K562 (cell line): ENCODE measurements around the gene MTMR6. TPM values are rescaled to one million over a fixed set of nuclear protein-coding genes. Genes with fewer than 3 reads are reported as not detected.

Source experiments
- ATAC-seq: fragments of 200-7000 bp; cut with Tn5 transposase; 3 replicates; pipeline ENCODE4 v1.9.1; 2020; ENCODE audit warnings: moderate library complexity
- BruUV-seq: library from RNA; stranded (reverse); fragments of 400-500 nt; replicated peaks from 2 replicates; lab custom pipeline; 2021; lab: Mats Ljungman, UMichigan
- CTCF ChIA-PET: fragments of 300-600 bp; formaldehyde crosslinking; extraction: SDS; loops from one replicate; lab custom pipeline; 2021; ENCODE audit warnings: low intra/inter-chr PET ratio; lab: Yijun Ruan, JAX
- POLR2A ChIA-PET: fragments of 300-600, 350-650 bp; sonication (Branson Sonifier 250); formaldehyde crosslinking; extraction: SDS; loops from one replicate; lab custom pipeline; 2021; ENCODE audit warnings: antibody characterized with exemption, inconsistent platforms; lab: Yijun Ruan, JAX
- DNase-seq, 4 experiments: peaks; one replicate each; pipeline versions ENCODE4 v3.0.0 to v3.0.0-alpha.2; 2011 to 2018; ENCODE audit warnings: low spot score in 3 of 4, mixed read lengths in 3 of 4; ENCODE audit errors: extremely low read depth in 1 of 4
- FAIRE-seq: peaks from 2 replicates; lab custom pipeline; 2011; peaks lifted over from hg19 to GRCh38; lab: Jason Lieb, UNC
- H2AFZ ChIP-seq: 2 replicates; pipeline ENCODE4 v1.6.0; 2011; ENCODE audit warnings: low read depth, low read length, control low read depth, inconsistent platforms
- H3K27ac ChIP-seq: fragments of 200-600 bp; 3 replicates; pipeline ENCODE4 v1.8.0; 2011; ENCODE audit warnings: low read depth, mild to moderate bottlenecking, control low read depth, inconsistent platforms, low read length, moderate library complexity, mixed read lengths; ENCODE audit errors: extremely low read depth
- H3K27me3 ChIP-seq, 2 experiments: fragments of 300-600 bp in 1 of 2; 2 replicates in 1 of 2; 3 replicates in 1 of 2; pipeline versions ENCODE4 v1.6.0 to v1.8.0; 2011; ENCODE audit warnings: inconsistent platforms in 2 of 2, low read length in 2 of 2, mild to moderate bottlenecking in 1 of 2, mixed read lengths in 1 of 2, moderate library complexity in 1 of 2; ENCODE audit not compliant: control insufficient read depth in 2 of 2, insufficient read depth in 2 of 2
- H3K36me3 ChIP-seq: fragments of 300-600 bp; 3 replicates; pipeline ENCODE4 v1.8.0; 2011; ENCODE audit warnings: mild to moderate bottlenecking, low read length, inconsistent platforms; ENCODE audit not compliant: control insufficient read depth, insufficient read depth
- H3K4me1 ChIP-seq, 2 experiments: fragments of 200-600 bp in 1 of 2; replicated peaks in 1 of 2; 2 replicates in 1 of 2; 3 replicates in 1 of 2; pipeline versions ENCODE4 v1.5.1 to v1.8.0; 2011; ENCODE audit warnings: inconsistent platforms in 2 of 2, low read length in 2 of 2, mild to moderate bottlenecking in 1 of 2, mixed read lengths in 1 of 2, moderate library complexity in 1 of 2; ENCODE audit not compliant: control insufficient read depth in 2 of 2, insufficient read depth in 2 of 2
- H3K4me2 ChIP-seq: 2 replicates; pipeline ENCODE4 v1.6.1; 2011; ENCODE audit warnings: low read length, control low read depth, inconsistent platforms, mixed read lengths; ENCODE audit not compliant: insufficient read depth
- H3K4me3 ChIP-seq: fragments of 200-600 bp; sonication (generic), shearing (Covaris generic); 2 replicates; pipeline ENCODE4 v1.5.1; 2016; ENCODE audit warnings: control low read depth, inconsistent platforms
- H3K79me2 ChIP-seq: fragments of 200-600 bp; 3 replicates; pipeline ENCODE4 v1.8.0; 2011; ENCODE audit warnings: low read length, inconsistent platforms; ENCODE audit not compliant: control insufficient read depth, insufficient read depth
- H3K9ac ChIP-seq, 2 experiments: 2 replicates each; pipeline versions ENCODE4 v1.6.0 to v1.6.1; 2011; ENCODE audit warnings: low read depth in 2 of 2, low read length in 2 of 2, control low read depth in 1 of 2, inconsistent platforms in 1 of 2, mild to moderate bottlenecking in 1 of 2, mixed read lengths in 1 of 2; ENCODE audit not compliant: insufficient read depth in 1 of 2
- H3K9me1 ChIP-seq: one replicate; pipeline ENCODE4 v1.6.0; 2011; ENCODE audit warnings: inconsistent platforms, mild to moderate bottlenecking, low read length, moderate library complexity; ENCODE audit not compliant: control insufficient read depth, insufficient read depth
- H3K9me3 ChIP-seq: replicated peaks from 2 replicates; pipeline ENCODE4 v1.5.1; 2011; ENCODE audit warnings: low read depth, low read length, inconsistent platforms; ENCODE audit not compliant: control insufficient read depth, insufficient read depth
- H4K20me1 ChIP-seq: replicated peaks from 2 replicates; pipeline ENCODE4 v1.6.1; 2011; ENCODE audit warnings: low read length, inconsistent platforms, mixed read lengths; ENCODE audit not compliant: control insufficient read depth, insufficient read depth
- ARID1B ChIP-seq: fragments of 450-650 bp; IDR thresholded peaks from 2 replicates; pipeline ENCODE4 v1.6.1; 2016; ENCODE audit warnings: antibody characterized with exemption, mild to moderate bottlenecking, inconsistent platforms
- CHD7 ChIP-seq: fragments of 200-600 bp; sonication (generic); IDR thresholded peaks from one replicate; pipeline ENCODE4 v1.6.1; 2012; ENCODE audit warnings: mild to moderate bottlenecking, low read depth, low read length, inconsistent platforms
- GTF2A2 ChIP-seq: IDR thresholded peaks from 2 replicates; pipeline ENCODE4 v1.6.1; 2016; ENCODE audit warnings: mild to moderate bottlenecking, missing genetic modification characterization, missing compliant biosample characterization
- MECOM ChIP-seq: fragments of 250-450 bp; sonication (Bioruptor Pico); IDR thresholded peaks from 2 replicates; pipeline ENCODE4 v1.8.0; 2022; ENCODE audit warnings: inconsistent platforms
- NFXL1 ChIP-seq: fragments of 450-650 bp; formaldehyde crosslinking; IDR thresholded peaks from 2 replicates; pipeline ENCODE4 v1.4.0; 2021; ENCODE audit warnings: mild to moderate bottlenecking
- NR4A1 ChIP-seq, 2 experiments: fragments of 250-450 bp in 1 of 2; fragments of 450-650 bp in 1 of 2; sonication (Bioruptor Pico) in 1 of 2; IDR thresholded peaks; 2 replicates each; pipeline versions ENCODE4 v1.4.0 to v1.6.1; 2016 to 2020; ENCODE audit warnings: mild to moderate bottlenecking in 2 of 2, missing compliant biosample characterization in 1 of 2, missing genetic modification characterization in 1 of 2, moderate library complexity in 1 of 2
- XRCC4 ChIP-seq: IDR thresholded peaks from one replicate; pipeline ENCODE4 v1.6.1; 2011; ENCODE audit not compliant: insufficient read depth, insufficient read length; ENCODE audit errors: extremely low read depth
- ZFP1 ChIP-seq: fragments of 450-650 bp; formaldehyde crosslinking; IDR thresholded peaks from 2 replicates; pipeline ENCODE4 v1.4.0; 2020; ENCODE audit warnings: mild to moderate bottlenecking, mixed read lengths
- WGBS: fragments of 100-300 bp; shearing (Covaris generic); methylation state at CpG from one replicate; pipeline ENCODE4 v1.1.6; 2016; ENCODE audit warnings: low coverage, mixed read lengths; ENCODE audit not compliant: insufficient coverage; ENCODE audit errors: missing lambda C conversion rate; 5-methylcytosine and 5-hydroxymethylcytosine counted together
- in situ Hi-C: fragments of 300-500 bp; cut with MboI; formaldehyde crosslinking; loops from 4 replicates; pipeline ENCODE4 v1.15.0; 2018; ENCODE audit warnings: inconsistent platforms, mixed read lengths
- intact Hi-C: fragments of 100-400 bp; cut with micrococcal nuclease; formaldehyde crosslinking; loops from 2 replicates; pipeline ENCODE4 v1.14.2; 2022
- polyA plus RNA-seq, 8 experiments: library from polyadenylated mRNA; depleted of rRNA in 4 of 8; stranded (reverse) in 5 of 8; unstranded in 3 of 8; fragments of >200 nt; fragmentation: Nextera tagmentation in 2 of 8; fragmentation: Illumina TruSeq in 1 of 8; extraction: Ambion mirVana in 2 of 8; extraction: Trizol in 1 of 8; gene quantifications; 2 replicates each; pipeline versions ENCODE4 v1.2.1 to v1.2.3, GENCODE V29; 2011 to 2014; ENCODE audit warnings: inconsistent platforms in 1 of 8, missing spikeins in 1 of 8
- total RNA-seq, 7 experiments: library from RNA; depleted of rRNA in 6 of 7; stranded (reverse); fragments of >200 nt in 6 of 7; fragmentation: Illumina TruSeq in 2 of 7; extraction: Trizol in 2 of 7; gene quantifications; 2 replicates each; pipeline versions ENCODE4 v1.2.1 to v1.2.3, GENCODE V29; 2011 to 2021; ENCODE audit warnings: low replicate concordance in 1 of 7
- TF ChIP-seq, protein P1 (sequence below): fragments of 250-450 bp; sonication (Bioruptor Pico); IDR thresholded peaks from 2 replicates; pipeline ENCODE4 v1.5.0; 2021

Gene MTMR6
- total and polyA plus RNA-seq, 9 of the 15 experiments (the other 6 are each of a cell fraction or from before 2014, with no cell fraction given) = 3.9 to 10.8 (median 7.7) TPM

- TF ChIP-seq ARID1B (no peak), ZFP1 (no peak)
- TF ChIP-seq, protein P1, sequence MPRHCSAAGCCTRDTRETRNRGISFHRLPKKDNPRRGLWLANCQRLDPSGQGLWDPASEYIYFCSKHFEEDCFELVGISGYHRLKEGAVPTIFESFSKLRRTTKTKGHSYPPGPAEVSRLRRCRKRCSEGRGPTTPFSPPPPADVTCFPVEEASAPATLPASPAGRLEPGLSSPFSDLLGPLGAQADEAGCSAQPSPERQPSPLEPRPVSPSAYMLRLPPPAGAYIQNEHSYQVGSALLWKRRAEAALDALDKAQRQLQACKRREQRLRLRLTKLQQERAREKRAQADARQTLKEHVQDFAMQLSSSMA (CRISPR knock-in tag) = no peak
Observed at GRCh38 chr13:25242956-25243355, 44.3 kb downstream of the MTMR6 start (continued).

DNA sequence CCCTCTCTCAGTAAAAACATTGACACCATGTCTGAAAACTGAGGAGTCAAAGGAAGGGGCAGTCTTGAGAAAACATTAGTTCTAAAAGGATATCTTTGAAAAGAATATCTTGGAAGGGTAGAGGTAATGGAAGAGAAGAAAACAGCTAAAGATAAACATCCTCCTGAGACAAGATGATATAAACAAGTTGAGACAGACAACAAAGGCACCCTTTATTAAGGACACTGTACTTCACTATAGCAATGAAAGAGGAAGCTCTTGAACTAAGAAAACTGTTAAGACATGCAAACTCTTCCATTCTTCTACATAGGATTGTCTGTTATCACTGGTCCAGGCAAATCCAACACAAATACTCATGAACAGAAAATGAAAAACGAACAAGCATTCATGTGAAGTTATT lies 46.3 kb downstream of the MTMR6 start:
- H3K9ac ChIP-seq = no peak overlapping the region
- no peak overlapping the region for H2AFZ ChIP-seq
- intact Hi-C loops = no loop called here
- ATAC-seq (no peak), DNase-seq (no peak), FAIRE-seq (no peak)
- H3K9me3 ChIP-seq = no peaks in the 10 kb centered on the region
- H3K79me2 ChIP-seq = no peaks in the 10 kb centered on the region
- H3K36me3 ChIP-seq = no peaks in the 10 kb centered on the region
- H3K27me3 ChIP-seq = peaks cover 0 to 8% of the 10 kb centered on the region in 2 experiments; a peak in 2 of 5 replicates
- BruUV-seq = no TSS peak
- H3K9me1 ChIP-seq = no peaks in the 10 kb centered on the region
- 8% methylated on average over 1 of the region's 1 CpG for WGBS
- ChIA-PET POLR2A (no interaction called here), CTCF (no interaction called here)
- H3K4me1 ChIP-seq = no peaks in the 10 kb centered on the region
- H4K20me1 ChIP-seq = no peaks in the 10 kb centered on the region
- TF ChIP-seq MECOM (CRISPR knock-in tag) (no peak), XRCC4 (no peak), NFXL1 (CRISPR knock-in tag) (no peak), CHD7 (no peak), NR4A1 (CRISPR knock-in tag; IDR thresholded peaks at IDR 0.05) (no peak), NR4A1 (tag; IDR thresholded peaks at IDR 0.05) (no peak), GTF2A2 (tag) (no peak)
- in situ Hi-C loops = no loop called here
- no peak overlapping the region for H3K4me2 ChIP-seq
- H3K4me3 ChIP-seq = no peak overlapping the region
- no peak overlapping the region for H3K27ac ChIP-seq
